GM12878 (cell line): ENCODE measurements around the gene SCGB1C2. TPM values are rescaled to one million over a fixed set of nuclear protein-coding genes. Genes with fewer than 3 reads are reported as not detected.

Source experiments
- EGR1 ChIP-seq, 2 experiments: IDR thresholded peaks; 1 replicate in 1 of 2; 2 replicates in 1 of 2; pipeline ENCODE4 v1.6.1; 2011 to 2012; ENCODE audit warnings: low read depth in 2 of 2, low read length in 2 of 2, borderline replicate concordance in 1 of 2, mild to moderate bottlenecking in 1 of 2, moderate library complexity in 1 of 2
- PBX3 ChIP-seq: IDR thresholded peaks from 2 replicates; pipeline ENCODE4 v1.6.1; 2011; ENCODE audit warnings: mild to moderate bottlenecking, low read depth, low read length, moderate library complexity; ENCODE audit not compliant: insufficient replicate concordance
- SPI1 ChIP-seq: IDR thresholded peaks from 2 replicates; pipeline ENCODE4 v1.6.1; 2011; ENCODE audit warnings: low read depth, mild to moderate bottlenecking, low read length, moderate library complexity, borderline replicate concordance; ENCODE audit not compliant: insufficient read depth
- polyA plus RNA-seq, 11 experiments: library from polyadenylated mRNA; depleted of rRNA in 4 of 11; unstranded in 6 of 11; stranded (reverse) in 5 of 11; fragments of >200 nt; fragmentation: Nextera tagmentation in 4 of 11; fragmentation: Illumina TruSeq in 1 of 11; extraction: Ambion mirVana in 4 of 11; extraction: Trizol in 1 of 11; gene quantifications; 1 replicate in 1 of 11; 2 replicates in 10 of 11; pipeline versions ENCODE4 v1.2.1 to v1.2.3, GENCODE V29; 2011 to 2016; ENCODE audit warnings: inconsistent platforms in 2 of 11, missing spikeins in 2 of 11, low read depth in 1 of 11
- total RNA-seq, 4 experiments: library from RNA; depleted of rRNA in 3 of 4; stranded (reverse); fragments of >200 nt in 3 of 4; fragmentation: Illumina TruSeq in 1 of 4; extraction: Trizol in 1 of 4; gene quantifications; 2 replicates each; pipeline versions ENCODE4 v1.2.1 to v1.2.3, GENCODE V29; 2013 to 2021
- TF ChIP-seq, protein P1 (sequence below): fragments of 450-650 bp; formaldehyde crosslinking; IDR thresholded peaks from 2 replicates; pipeline ENCODE4 v1.4.0; 2020; ENCODE audit warnings: mild to moderate bottlenecking, moderate library complexity
- TF ChIP-seq, protein P2 (sequence below): fragments of 450-650 bp; IDR thresholded peaks from 2 replicates; pipeline ENCODE4 v1.6.1; 2016; ENCODE audit warnings: mild to moderate bottlenecking, moderate library complexity, borderline replicate concordance

The SCGB1C2 gene
- total and polyA plus RNA-seq, 10 of the 15 experiments (the other 5 are each of a cell fraction or from before 2014, with no cell fraction given): not detected

DNA sequence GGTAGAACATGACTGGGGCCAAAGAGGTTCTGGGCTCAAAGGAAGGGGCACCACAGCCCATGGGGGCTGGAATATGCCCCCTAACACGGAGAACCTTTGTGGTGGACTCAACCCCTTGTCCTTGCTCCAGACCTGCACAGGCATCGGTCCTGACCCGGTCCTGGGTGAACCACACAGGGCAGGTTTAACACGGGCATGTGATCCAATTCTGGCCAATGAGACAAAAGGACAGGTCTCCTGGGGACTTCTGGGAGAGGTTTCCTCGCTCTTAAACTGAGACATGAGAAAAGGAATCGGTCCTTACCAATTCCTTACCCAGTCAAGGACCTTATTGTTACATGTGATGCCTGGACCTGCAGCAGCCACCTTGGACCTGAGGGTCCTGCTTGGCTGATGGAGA is 40.4 kb downstream of the SCGB1C2 start (continued):
- TF ChIP-seq, protein P1, sequence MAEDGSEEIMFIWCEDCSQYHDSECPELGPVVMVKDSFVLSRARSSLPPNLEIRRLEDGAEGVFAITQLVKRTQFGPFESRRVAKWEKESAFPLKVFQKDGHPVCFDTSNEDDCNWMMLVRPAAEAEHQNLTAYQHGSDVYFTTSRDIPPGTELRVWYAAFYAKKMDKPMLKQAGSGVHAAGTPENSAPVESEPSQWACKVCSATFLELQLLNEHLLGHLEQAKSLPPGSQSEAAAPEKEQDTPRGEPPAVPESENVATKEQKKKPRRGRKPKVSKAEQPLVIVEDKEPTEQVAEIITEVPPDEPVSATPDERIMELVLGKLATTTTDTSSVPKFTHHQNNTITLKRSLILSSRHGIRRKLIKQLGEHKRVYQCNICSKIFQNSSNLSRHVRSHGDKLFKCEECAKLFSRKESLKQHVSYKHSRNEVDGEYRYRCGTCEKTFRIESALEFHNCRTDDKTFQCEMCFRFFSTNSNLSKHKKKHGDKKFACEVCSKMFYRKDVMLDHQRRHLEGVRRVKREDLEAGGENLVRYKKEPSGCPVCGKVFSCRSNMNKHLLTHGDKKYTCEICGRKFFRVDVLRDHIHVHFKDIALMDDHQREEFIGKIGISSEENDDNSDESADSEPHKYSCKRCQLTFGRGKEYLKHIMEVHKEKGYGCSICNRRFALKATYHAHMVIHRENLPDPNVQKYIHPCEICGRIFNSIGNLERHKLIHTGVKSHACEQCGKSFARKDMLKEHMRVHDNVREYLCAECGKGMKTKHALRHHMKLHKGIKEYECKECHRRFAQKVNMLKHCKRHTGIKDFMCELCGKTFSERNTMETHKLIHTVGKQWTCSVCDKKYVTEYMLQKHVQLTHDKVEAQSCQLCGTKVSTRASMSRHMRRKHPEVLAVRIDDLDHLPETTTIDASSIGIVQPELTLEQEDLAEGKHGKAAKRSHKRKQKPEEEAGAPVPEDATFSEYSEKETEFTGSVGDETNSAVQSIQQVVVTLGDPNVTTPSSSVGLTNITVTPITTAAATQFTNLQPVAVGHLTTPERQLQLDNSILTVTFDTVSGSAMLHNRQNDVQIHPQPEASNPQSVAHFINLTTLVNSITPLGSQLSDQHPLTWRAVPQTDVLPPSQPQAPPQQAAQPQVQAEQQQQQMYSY: no peak
- TF ChIP-seq SPI1 (no peak), PBX3 (no peak), EGR1 (IDR thresholded peaks at IDR 0.05; ENCODE audit: borderline replicate concordance in 1 of 2, low read depth in 2 of 2, low read length in 2 of 2) (no peak)
- TF ChIP-seq, protein P2, sequence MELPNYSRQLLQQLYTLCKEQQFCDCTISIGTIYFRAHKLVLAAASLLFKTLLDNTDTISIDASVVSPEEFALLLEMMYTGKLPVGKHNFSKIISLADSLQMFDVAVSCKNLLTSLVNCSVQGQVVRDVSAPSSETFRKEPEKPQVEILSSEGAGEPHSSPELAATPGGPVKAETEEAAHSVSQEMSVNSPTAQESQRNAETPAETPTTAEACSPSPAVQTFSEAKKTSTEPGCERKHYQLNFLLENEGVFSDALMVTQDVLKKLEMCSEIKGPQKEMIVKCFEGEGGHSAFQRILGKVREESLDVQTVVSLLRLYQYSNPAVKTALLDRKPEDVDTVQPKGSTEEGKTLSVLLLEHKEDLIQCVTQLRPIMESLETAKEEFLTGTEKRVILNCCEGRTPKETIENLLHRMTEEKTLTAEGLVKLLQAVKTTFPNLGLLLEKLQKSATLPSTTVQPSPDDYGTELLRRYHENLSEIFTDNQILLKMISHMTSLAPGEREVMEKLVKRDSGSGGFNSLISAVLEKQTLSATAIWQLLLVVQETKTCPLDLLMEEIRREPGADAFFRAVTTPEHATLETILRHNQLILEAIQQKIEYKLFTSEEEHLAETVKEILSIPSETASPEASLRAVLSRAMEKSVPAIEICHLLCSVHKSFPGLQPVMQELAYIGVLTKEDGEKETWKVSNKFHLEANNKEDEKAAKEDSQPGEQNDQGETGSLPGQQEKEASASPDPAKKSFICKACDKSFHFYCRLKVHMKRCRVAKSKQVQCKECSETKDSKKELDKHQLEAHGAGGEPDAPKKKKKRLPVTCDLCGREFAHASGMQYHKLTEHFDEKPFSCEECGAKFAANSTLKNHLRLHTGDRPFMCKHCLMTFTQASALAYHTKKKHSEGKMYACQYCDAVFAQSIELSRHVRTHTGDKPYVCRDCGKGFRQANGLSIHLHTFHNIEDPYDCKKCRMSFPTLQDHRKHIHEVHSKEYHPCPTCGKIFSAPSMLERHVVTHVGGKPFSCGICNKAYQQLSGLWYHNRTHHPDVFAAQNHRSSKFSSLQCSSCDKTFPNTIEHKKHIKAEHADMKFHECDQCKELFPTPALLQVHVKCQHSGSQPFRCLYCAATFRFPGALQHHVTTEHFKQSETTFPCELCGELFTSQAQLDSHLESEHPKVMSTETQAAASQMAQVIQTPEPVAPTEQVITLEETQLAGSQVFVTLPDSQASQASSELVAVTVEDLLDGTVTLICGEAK: no peak
